Measurements from ENCODE around the gene CBL. TPM values are rescaled to one million over a fixed set of nuclear protein-coding genes. Genes with fewer than 3 reads are reported as not detected.
"Not testable (repeated sequence)": the region's sequence is repeated elsewhere in the genome, so short reads cannot be mapped to it uniquely, and the experiment has no call there.

CBL gene
- total RNA-seq, 1 donor from 2014 or later: 46.6 TPM

DNA sequence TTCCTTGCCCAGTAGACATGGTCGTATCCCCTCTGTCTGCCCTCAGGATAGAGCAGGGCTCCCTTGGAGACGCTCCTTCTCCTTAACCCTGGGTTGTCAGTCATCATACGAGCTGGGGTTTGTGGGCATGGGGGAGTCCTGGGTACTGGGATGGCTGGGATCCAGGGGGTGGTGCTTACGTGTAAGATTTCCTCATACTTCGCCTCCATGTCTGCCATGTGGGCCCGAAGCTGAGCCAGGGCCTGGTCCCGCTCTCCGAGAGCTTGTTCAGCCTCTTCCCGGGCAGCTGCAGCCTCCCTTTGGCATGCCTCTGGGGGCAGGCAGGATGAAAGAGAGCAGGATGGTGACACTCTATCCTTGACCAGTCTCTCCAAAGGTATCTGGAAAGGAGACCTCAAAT is 15.6 kb upstream of the CBL start:
- Histone ChIP-seq H3K9me3 (ENCODE audit: insufficient read depth, low read depth, low read length) (no peaks in the 10 kb centered on the region), H3K79me2 (ENCODE audit: insufficient read depth, low read length) (no peaks in the 10 kb centered on the region), H3K27ac (ENCODE audit: low read depth, low read length) (no peak overlapping the region), H3K4me3 (ENCODE audit: insufficient read depth, low read depth, low read length) (no peak overlapping the region), H4K20me1 (ENCODE audit: insufficient read depth, low read length) (no peaks in the 10 kb centered on the region), H3K4me1 (ENCODE audit: insufficient read depth, low read length) (no peaks in the 10 kb centered on the region), H3K9ac (ENCODE audit: low read length) (no peak overlapping the region), H3K27me3 (ENCODE audit: insufficient read depth, low read length) (peaks cover 4% of the 10 kb centered on the region), H2AFZ (ENCODE audit: low read depth, low read length) (no peak overlapping the region), H3K36me3 (ENCODE audit: insufficient read depth, low read length) (no peaks in the 10 kb centered on the region), H3K4me2 (ENCODE audit: low read length) (no peak overlapping the region)
- Mint-ChIP-seq H3K4me1 (ENCODE audit: low read depth, unreplicated experiment) (no peaks in the 10 kb centered on the region), H3K9me3 (ENCODE audit: unreplicated experiment) (no peaks in the 10 kb centered on the region), H3K36me3 (ENCODE audit: low read depth, unreplicated experiment) (peaks cover 5% of the 10 kb centered on the region), H3K4me3 (ENCODE audit: unreplicated experiment) (no peak overlapping the region), H3K27me3 (ENCODE audit: low read depth, unreplicated experiment) (peaks cover 30% of the 10 kb centered on the region), H3K27ac (ENCODE audit: unreplicated experiment) (no peak overlapping the region)
- DNase-seq (ENCODE audit: low read depth): no peak
- TF ChIP-seq CTCF (IDR thresholded peaks at IDR 0.05; ENCODE audit: insufficient read depth, low read depth, low read length) (no peak), EZH2 (IDR thresholded peaks at IDR 0.05; ENCODE audit: insufficient read depth, low read length) (no peak)
- no peak for FAIRE-seq

- FAIRE-seq: not testable (repeated sequence)
Measured at GRCh38 chr11:119191265-119191664, 14.9 kb upstream of the CBL start.

GRCh38 chr11:119192111-119192510 is 14.0 kb upstream of the CBL start:
- Histone ChIP-seq H2AFZ (ENCODE audit: low read depth, low read length) (no peak overlapping the region), H3K4me1 (ENCODE audit: insufficient read depth, low read length) (no peaks in the 10 kb centered on the region), H3K9ac (ENCODE audit: low read length) (no peak overlapping the region), H3K4me2 (ENCODE audit: low read length) (no peak overlapping the region), H3K27ac (ENCODE audit: low read depth, low read length) (no peak overlapping the region), H3K9me3 (ENCODE audit: insufficient read depth, low read depth, low read length) (no peaks in the 10 kb centered on the region), H3K36me3 (ENCODE audit: insufficient read depth, low read length) (no peaks in the 10 kb centered on the region), H3K27me3 (ENCODE audit: insufficient read depth, low read length) (no peaks in the 10 kb centered on the region), H3K4me3 (ENCODE audit: insufficient read depth, low read depth, low read length) (no peak overlapping the region), H3K79me2 (ENCODE audit: insufficient read depth, low read length) (no peaks in the 10 kb centered on the region), H4K20me1 (ENCODE audit: insufficient read depth, low read length) (no peaks in the 10 kb centered on the region)
- FAIRE-seq: no peak
- no peak overlapping the region for H3K4me3 Mint-ChIP-seq (ENCODE audit: unreplicated experiment)
- H3K9me3 Mint-ChIP-seq (ENCODE audit: unreplicated experiment): no peaks in the 10 kb centered on the region
- TF ChIP-seq CTCF (IDR thresholded peaks at IDR 0.05; ENCODE audit: insufficient read depth, low read depth, low read length) (no peak), EZH2 (IDR thresholded peaks at IDR 0.05; ENCODE audit: insufficient read depth, low read length) (no peak)
- no peak for DNase-seq (ENCODE audit: low read depth)
- H3K27me3 Mint-ChIP-seq (ENCODE audit: low read depth, unreplicated experiment): peaks cover 19% of the 10 kb centered on the region
- H3K4me1 Mint-ChIP-seq (ENCODE audit: low read depth, unreplicated experiment): no peaks in the 10 kb centered on the region
- H3K27ac Mint-ChIP-seq (ENCODE audit: unreplicated experiment): no peak overlapping the region
- H3K36me3 Mint-ChIP-seq (ENCODE audit: low read depth, unreplicated experiment): peaks cover 5% of the 10 kb centered on the region

More at GRCh38 chr11:119191265-119191664, 14.9 kb upstream of the CBL start:
- H3K27ac Mint-ChIP-seq (ENCODE audit: unreplicated experiment); H4K20me1 ChIP-seq (ENCODE audit: insufficient read depth, low read length); H3K36me3 Mint-ChIP-seq (ENCODE audit: low read depth, unreplicated experiment); H3K9ac ChIP-seq (ENCODE audit: low read length); H3K4me1 Mint-ChIP-seq (ENCODE audit: low read depth, unreplicated experiment); H3K4me3 ChIP-seq (ENCODE audit: insufficient read depth, low read depth, low read length); H3K4me1 ChIP-seq (ENCODE audit: insufficient read depth, low read length); H3K79me2 ChIP-seq (ENCODE audit: insufficient read depth, low read length); H3K4me3 Mint-ChIP-seq (ENCODE audit: unreplicated experiment); H3K9me3 ChIP-seq (ENCODE audit: insufficient read depth, low read depth, low read length); H3K27ac ChIP-seq (ENCODE audit: low read depth, low read length); H3K36me3 ChIP-seq (ENCODE audit: insufficient read depth, low read length); H3K9me3 Mint-ChIP-seq (ENCODE audit: unreplicated experiment); H3K4me2 ChIP-seq (ENCODE audit: low read length); H2AFZ ChIP-seq (ENCODE audit: low read depth, low read length); DNase-seq (ENCODE audit: low read depth); H3K27me3 ChIP-seq (ENCODE audit: insufficient read depth, low read length): not testable (repeated sequence)
- peaks cover 23% of the 10 kb centered on the region for H3K27me3 Mint-ChIP-seq (ENCODE audit: low read depth, unreplicated experiment)

Data from astrocyte (in vitro differentiated cells and primary cell).